NB4 (cell line): ENCODE results near the gene AMBP.

ENCODE experiments used
- DNase-seq: peaks from one replicate; pipeline ENCODE4 v3.0.0; 2010; ENCODE audit warnings: low read depth
- H3K4me3 ChIP-seq: one replicate; pipeline ENCODE4 v1.5.1; 2011; ENCODE audit warnings: mild to moderate bottlenecking, low read depth, low read length, moderate library complexity
- MAX ChIP-seq: IDR thresholded peaks from 2 replicates; pipeline ENCODE4 v1.6.1; 2011; ENCODE audit warnings: low read depth, low read length
- MYC ChIP-seq: IDR thresholded peaks from 2 replicates; pipeline ENCODE4 v1.6.1; 2011; ENCODE audit warnings: low read depth, low read length
- POLR2A ChIP-seq: IDR thresholded peaks from 2 replicates; pipeline ENCODE4 v1.6.1; 2011; ENCODE audit warnings: mild to moderate bottlenecking; ENCODE audit not compliant: insufficient read length; ENCODE audit errors: extremely low read depth
- TF ChIP-seq, protein P1 (sequence below): IDR thresholded peaks from one replicate; pipeline ENCODE4 v1.5.1; 2012; ENCODE audit warnings: low read depth, low read length

AMBP gene

DNA sequence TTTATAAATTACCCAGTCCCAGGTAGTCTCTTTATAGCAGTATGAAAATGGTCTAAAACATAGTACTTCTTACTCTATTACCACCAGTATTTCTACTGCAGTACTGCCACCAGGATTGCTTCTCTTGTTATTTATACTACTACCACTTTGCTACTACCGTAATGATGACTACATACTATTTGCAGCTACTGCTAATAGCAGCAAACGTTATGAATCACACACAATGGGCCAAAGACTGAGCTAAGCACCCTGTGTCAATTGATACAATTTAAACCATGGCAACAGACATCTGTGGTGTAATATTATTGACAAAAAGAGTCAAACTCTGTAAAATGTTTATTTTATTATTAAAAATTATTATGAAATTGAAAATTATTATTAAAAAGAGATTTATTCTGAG lies 36.3 kb upstream of the AMBP start:
- no peak for TF ChIP-seq MYC
- H3K4me3 ChIP-seq = no peak overlapping the region
- DNase-seq = no peak

DNA sequence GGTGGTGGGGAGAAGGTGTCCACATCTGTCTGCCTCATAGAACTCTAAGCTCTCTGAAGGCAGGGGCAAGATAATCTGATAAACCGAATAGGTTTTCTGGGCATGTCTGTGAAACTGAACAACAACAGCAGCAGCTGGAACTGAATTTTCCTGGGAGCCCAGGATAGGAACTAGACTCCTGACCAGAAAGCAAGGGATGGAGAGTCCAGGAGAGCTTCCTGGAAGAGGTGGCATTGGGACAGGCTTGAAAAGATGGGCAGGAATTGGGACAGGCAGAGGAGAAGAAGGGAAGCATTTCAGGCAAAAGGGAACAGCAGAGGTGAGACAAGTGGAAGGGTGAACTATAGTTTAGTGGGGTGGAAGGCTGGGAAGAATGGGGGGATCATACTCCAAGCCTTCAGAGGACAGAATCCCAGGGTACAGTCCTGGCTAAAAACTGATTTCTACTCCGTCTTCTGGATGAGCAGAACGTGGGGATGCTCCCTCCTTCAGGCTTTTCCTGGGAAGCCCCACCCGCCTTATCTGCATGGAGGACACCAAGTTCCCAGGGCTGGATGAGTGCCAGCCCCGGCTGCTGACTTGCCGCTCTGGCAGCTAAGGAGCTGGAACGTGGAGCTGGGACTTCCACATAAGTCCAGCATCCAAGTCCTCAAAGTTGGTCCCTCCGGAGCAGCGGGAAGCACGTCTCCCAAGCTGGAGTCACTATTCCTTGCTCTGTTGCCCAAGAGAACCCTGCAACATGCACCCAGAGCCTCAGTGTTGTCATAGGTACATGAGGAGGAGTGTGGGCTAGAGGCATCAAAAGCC lies 34.9 kb upstream of the AMBP start:
- no peak for DNase-seq
- TF ChIP-seq, protein P1, sequence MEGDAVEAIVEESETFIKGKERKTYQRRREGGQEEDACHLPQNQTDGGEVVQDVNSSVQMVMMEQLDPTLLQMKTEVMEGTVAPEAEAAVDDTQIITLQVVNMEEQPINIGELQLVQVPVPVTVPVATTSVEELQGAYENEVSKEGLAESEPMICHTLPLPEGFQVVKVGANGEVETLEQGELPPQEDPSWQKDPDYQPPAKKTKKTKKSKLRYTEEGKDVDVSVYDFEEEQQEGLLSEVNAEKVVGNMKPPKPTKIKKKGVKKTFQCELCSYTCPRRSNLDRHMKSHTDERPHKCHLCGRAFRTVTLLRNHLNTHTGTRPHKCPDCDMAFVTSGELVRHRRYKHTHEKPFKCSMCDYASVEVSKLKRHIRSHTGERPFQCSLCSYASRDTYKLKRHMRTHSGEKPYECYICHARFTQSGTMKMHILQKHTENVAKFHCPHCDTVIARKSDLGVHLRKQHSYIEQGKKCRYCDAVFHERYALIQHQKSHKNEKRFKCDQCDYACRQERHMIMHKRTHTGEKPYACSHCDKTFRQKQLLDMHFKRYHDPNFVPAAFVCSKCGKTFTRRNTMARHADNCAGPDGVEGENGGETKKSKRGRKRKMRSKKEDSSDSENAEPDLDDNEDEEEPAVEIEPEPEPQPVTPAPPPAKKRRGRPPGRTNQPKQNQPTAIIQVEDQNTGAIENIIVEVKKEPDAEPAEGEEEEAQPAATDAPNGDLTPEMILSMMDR = no peak
- TF ChIP-seq MAX (no peak), MYC (no peak), POLR2A (no peak)
- H3K4me3 ChIP-seq = no peak overlapping the region

GRCh38 chr9:114112325-114112724 lies 34.2 kb upstream of the AMBP start:
- H3K4me3 ChIP-seq = no peak overlapping the region
- no peak for TF ChIP-seq MAX
- TF ChIP-seq, protein P1 = no peak
- TF ChIP-seq POLR2A = no peak
- TF ChIP-seq MYC = no peak
- no peak for DNase-seq

- no peak for DNase-seq
- no peak overlapping the region for H3K4me3 ChIP-seq
- no peak for TF ChIP-seq POLR2A
- TF ChIP-seq MAX = no peak
- no peak for TF ChIP-seq MYC
- TF ChIP-seq, protein P1 = no peak
Measured at GRCh38 chr9:114110180-114110579, 32.1 kb upstream of the AMBP start.

DNA sequence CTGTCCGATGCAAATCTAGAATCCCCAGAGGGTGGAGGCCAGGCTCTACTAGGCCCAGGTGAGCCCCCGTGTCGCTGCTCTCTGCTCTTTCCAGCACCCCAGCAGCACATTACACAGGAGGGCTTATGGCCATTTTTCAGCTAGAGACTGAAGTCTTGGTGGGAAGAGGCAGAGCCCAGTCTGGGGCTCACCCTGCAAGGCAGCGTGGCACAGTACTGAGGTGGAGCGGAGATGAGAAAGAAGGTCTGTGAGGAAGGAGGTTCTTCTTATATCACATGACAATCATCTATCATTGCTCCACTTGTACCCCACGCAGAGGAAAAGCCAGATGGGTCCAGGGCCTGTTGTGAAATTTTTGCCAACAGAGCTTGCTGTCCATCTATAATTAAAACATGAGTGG lies 31.0 kb upstream of the AMBP start:
- no peak for TF ChIP-seq MAX
- TF ChIP-seq MYC = no peak
- TF ChIP-seq, protein P1 = no peak
- TF ChIP-seq POLR2A = no peak

GRCh38 chr9:114108016-114108833 lies 30.1 kb upstream of the AMBP start:
- H3K4me3 ChIP-seq = no peak overlapping the region
- peak; percentile 73 for DNase-seq

More for the DNA sequence above, 31.0 kb upstream of the AMBP start:
- H3K4me3 ChIP-seq = no peak overlapping the region
- DNase-seq = no peak

More at GRCh38 chr9:114108016-114108833, 30.1 kb upstream of the AMBP start:
- TF ChIP-seq MYC (peak; percentile 27; the same call in 1 of the 2 replicates), POLR2A (no peak), MAX (no peak; the same call in 1 of the 2 replicates)
- TF ChIP-seq, protein P1 = peak; percentile 97
